HG03045 (cell line): ENCODE results near the gene PLEKHA1.

Experiments
- ATAC-seq: cut with Tn5 transposase; IDR thresholded peaks from one replicate; pipeline ENCODE4 v1.9.1; 2021; ENCODE audit warnings: mild to moderate bottlenecking, moderate library complexity; ENCODE audit not compliant: unreplicated experiment

Gene PLEKHA1

DNA sequence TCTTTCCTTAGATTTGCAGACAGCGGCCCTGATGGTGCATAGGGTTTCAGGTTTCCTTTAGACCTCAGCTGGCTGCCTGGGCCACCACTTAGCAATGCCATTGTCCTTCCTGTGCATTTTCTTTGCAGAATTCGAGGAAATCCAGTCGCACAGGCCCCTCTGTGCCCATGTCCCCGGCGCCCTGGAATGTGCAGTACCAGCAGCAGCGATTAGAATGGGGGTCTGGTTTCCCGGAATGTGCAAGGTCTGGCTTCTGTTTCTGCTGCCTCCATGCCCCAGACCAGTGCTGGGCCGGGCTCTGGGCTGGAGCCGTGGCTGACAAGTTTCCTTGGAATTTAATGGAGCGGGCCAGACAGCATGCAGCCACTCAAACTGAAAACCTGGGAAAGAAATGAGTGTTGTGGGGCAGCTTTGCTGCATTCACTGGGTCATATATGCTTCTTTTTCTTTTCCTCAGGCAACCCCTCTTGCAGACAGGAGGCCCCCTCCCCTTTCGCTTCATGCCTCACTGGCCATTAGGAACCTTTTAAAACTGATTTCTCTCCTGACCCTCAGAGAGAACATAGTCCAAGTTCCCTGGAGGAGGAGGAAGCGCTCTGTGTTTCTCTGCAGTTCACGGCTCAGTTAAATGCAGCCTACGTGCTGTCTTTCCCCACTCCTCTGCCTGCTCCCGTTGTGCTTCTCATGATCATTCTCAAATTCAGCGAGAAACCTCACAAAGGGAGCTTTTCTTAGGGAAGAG lies 101.3 kb downstream of the PLEKHA1 start:
- ATAC-seq, result no peak

DNA sequence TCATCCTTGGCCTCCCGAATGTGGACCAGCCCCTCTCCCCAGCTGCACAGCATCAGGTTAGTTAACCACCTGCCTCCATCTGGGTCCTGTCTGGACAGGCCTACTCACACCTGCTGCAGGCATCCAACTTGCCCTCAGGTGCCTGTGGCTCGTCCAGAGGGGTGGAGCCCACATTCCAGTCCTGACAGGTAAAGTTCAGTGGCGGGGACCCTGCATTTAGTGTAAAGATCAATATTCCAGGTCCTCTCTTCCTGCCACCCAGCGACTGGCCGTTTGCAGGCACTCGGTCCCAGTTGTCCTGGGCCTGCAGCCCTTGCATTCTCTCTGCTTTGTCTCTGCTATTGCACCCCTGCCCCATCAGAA lies 101.8 kb downstream of the PLEKHA1 start:
- no peak for ATAC-seq

DNA sequence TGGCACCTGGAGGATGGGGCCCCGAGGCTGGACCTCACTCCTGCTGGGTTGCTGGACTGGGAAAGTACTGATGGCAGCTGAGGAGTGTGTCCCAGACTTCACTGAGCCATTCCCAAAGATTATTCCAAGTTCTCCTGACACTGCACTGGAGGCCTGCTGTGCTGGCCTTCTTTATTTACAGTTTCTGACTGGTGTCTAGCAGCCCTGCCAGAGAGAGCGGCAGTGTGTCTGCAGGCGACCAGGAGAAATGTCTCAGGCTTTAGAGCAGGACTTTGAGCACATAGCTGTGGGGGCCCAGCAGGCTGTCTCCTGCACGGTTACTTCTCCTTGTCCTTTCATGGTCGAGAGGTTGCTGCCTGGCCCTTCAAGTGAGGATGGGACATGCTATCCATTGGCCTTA lies 102.9 kb downstream of the PLEKHA1 start:
- ATAC-seq, result no peak

DNA sequence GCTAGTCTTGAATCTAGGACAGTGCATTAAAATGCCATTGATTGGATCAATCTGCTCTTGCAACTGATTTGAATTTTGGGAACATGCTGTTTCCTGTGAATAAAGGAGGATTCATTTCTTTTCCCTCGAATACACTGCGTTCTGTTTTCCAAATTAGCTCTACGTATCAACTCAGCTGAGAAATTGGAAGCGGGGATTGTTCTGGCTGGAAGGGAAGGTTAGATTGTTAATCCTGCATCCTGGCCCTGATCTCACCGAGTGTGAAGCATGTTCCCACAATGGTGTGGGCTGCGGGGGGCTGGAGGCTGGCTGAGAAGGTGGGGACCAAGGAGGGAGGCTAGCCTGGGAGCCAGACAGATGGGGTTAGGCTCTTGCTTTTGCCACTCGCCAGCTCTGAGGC lies 104.5 kb downstream of the PLEKHA1 start:
- ATAC-seq, result no peak

DNA sequence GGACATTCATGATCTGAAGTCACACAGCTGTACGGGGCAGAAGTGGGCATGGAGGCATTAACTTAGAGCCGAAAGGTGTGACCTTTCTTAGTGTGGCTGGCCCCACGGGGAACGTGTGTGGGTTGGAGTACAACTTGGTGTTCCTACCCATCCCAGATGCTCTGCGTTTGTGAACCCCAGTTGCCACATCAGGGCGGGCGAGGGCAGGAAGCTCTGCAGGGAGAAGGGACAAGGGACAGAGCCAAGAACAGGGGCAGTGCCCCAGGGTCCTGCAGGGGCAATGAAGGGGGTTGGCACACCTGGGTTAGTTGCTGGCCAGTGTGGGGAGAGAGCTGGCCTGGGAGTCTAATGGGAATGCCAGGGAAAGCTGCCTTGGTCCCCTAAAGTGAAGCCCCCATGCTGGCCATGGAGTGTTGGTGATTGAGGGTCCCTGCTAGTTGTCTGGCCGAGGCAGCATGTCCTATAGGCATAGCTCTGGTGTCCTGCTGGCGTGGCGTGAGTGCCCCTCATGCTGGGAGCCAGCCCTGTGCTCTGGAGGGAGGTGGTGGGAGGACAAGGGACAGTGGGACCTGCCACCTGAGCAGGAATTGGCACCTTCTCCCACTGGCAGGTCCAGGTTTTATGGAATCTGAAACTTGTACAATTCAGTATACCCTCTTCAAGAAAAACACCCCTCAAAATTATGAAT lies 105.8 kb downstream of the PLEKHA1 start:
- ATAC-seq, result no peak

DNA sequence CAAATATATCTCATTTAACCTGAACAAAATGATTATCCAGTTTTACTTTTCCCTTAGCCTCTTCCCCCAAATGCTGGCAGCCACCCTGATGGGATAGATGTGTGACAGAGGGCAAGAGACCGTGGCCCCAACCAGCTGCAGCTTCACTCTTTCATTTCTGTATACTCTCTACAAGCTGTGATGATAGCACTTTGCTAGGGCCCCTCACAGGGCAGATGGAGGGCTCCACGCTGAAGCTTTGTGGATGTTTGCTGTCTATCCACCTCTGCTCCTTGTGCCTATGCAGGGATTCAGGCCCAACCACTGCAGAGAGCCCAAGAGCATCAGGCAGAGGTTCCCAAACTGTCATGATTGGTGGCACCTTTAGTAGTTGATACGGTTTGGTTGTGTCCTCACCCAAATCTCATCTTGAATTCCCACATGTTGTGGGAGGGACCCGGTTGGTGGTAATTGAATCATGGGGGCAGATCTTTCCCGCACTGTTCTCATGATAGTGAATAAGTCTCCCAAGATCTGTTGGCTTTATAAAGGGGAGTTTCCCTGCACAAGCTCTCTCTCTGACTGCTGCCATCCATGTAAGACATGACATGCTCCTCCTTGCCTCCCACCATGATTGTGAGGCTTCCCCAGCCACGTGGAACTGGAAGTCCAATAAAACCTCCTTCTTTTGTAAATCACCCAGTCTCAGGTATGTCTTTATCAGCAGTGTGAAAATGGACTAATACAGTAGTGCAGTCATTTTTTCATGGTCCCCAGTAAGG lies 107.0 kb downstream of the PLEKHA1 start:
- ATAC-seq, result no peak
